Adrenal gland (tissue), 5 donors: ENCODE data around the gene HAUS7.

Source experiments
- POLR2A ChIP-seq, 2 donors: fragments of 450-650 bp; IDR thresholded peaks; one replicate each; pipeline ENCODE4 v1.6.1; 2017; ENCODE audit warnings: antibody characterized with exemption in 2 of 2, mild to moderate bottlenecking in 2 of 2, moderate library complexity in 1 of 2
- TF ChIP-seq, protein P1 (sequence below), 6 experiments: fragments of 450-650 bp in 4 of 6; fragments of 200-600 bp in 2 of 6; sonication (generic) in 1 of 6; IDR thresholded peaks; 1 replicate in 5 of 6; 2 replicates in 1 of 6; pipeline versions ENCODE4 v1.5.1 to v1.8.0; 2016 to 2021; ENCODE audit warnings: antibody characterized with exemption in 6 of 6, mild to moderate bottlenecking in 2 of 6, moderate library complexity in 1 of 6
- donor health status: DM: no; HTN: no; CAD: no.

DNA sequence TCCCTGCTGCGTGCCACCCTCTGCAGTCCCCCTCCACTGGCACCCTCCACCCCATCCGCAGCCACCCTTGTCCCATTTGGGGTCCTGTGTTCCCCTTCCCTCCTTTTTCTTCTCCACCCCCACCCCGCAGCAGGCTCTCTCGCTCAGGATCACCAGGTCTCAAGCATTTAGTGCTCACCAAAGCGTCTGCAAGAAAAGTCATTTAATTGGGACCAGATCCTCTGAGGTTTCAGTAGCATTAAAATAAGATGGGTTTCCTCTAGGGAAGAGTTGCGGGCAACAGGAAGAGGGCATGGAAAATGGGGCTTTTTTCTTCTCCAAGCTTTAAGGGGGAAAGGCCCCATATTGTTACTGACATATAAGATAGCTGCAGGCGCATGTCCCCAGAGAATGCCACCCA is 4.9 kb upstream of the HAUS7 start:
- no peak for TF ChIP-seq POLR2A (IDR thresholded peaks at IDR 0.05)
- TF ChIP-seq, protein P1, sequence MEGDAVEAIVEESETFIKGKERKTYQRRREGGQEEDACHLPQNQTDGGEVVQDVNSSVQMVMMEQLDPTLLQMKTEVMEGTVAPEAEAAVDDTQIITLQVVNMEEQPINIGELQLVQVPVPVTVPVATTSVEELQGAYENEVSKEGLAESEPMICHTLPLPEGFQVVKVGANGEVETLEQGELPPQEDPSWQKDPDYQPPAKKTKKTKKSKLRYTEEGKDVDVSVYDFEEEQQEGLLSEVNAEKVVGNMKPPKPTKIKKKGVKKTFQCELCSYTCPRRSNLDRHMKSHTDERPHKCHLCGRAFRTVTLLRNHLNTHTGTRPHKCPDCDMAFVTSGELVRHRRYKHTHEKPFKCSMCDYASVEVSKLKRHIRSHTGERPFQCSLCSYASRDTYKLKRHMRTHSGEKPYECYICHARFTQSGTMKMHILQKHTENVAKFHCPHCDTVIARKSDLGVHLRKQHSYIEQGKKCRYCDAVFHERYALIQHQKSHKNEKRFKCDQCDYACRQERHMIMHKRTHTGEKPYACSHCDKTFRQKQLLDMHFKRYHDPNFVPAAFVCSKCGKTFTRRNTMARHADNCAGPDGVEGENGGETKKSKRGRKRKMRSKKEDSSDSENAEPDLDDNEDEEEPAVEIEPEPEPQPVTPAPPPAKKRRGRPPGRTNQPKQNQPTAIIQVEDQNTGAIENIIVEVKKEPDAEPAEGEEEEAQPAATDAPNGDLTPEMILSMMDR (IDR thresholded peaks at IDR 0.05) = no peak
